Ascending aorta (tissue), 2 donors: Measurements from ENCODE around the gene F5. TPM values are rescaled to one million over a fixed set of nuclear protein-coding genes. Genes with fewer than 3 reads are reported as not detected.
"Not testable (repeated sequence)": the region's sequence is repeated elsewhere in the genome, so short reads cannot be mapped to it uniquely, and the experiment has no call there.

Experiments used
- DNase-seq, 2 donors: peaks; one replicate each; pipeline ENCODE4 v3.0.0-alpha.2; 2019; ENCODE audit warnings: low spot score in 2 of 2
- H3K27ac ChIP-seq, 2 donors: fragments of 200-600 bp; sonication (generic); one replicate each; pipeline ENCODE4 v1.5.1; 2016 to 2017; ENCODE audit warnings: mild to moderate bottlenecking in 1 of 2
- H3K27me3 ChIP-seq: fragments of 200-600 bp; sonication (generic); one replicate; pipeline ENCODE4 v1.5.1; 2017
- H3K36me3 ChIP-seq, 2 donors: fragments of 200-600 bp; sonication (generic); one replicate each; pipeline ENCODE4 v1.5.1; 2016
- H3K4me1 ChIP-seq, 2 donors: fragments of 200-600 bp; sonication (generic); one replicate each; pipeline ENCODE4 v1.5.1; 2016 to 2017; ENCODE audit warnings: mild to moderate bottlenecking in 1 of 2
- H3K4me3 ChIP-seq, 2 donors: fragments of 200-600 bp; sonication (generic); one replicate each; pipeline ENCODE4 v1.5.1; 2016 to 2017; ENCODE audit warnings: mild to moderate bottlenecking in 1 of 2
- H3K9me3 ChIP-seq, 2 donors: fragments of 200-600 bp; sonication (generic); one replicate each; pipeline ENCODE4 v1.5.1; 2016
- CTCF ChIP-seq, 3 experiments: fragments of 200-600 bp in 2 of 3; fragments of 450-650 bp in 1 of 3; sonication (generic) in 2 of 3; IDR thresholded peaks; one replicate each; pipeline ENCODE4 v1.5.1; 2016 to 2019; ENCODE audit warnings: antibody characterized with exemption in 3 of 3, mild to moderate bottlenecking in 1 of 3, moderate library complexity in 1 of 3
- intact Hi-C: fragments of 100-400 bp; cut with DNase I; formaldehyde crosslinking; loops from one replicate; pipeline ENCODE4 v1.15.1; 2023
- total RNA-seq: library from RNA; depleted of rRNA; stranded (reverse); fragments of >200 nt; gene quantifications from one replicate; pipeline ENCODE4 v1.1.0, GENCODE V29; 2016

Gene F5
- total RNA-seq, 1 donor from 2014 or later = not detected

GRCh38 chr1:169538998-169539871, 47.0 kb downstream of the F5 start:
- Histone ChIP-seq H3K27ac (no peak overlapping the region), H3K4me3 (no peak overlapping the region), H3K27me3 (no peaks in the 10 kb centered on the region), H3K4me1 (no peaks in the 10 kb centered on the region), H3K36me3 (no peaks in the 10 kb centered on the region), H3K9me3 (no peaks in the 10 kb centered on the region)
- DNase-seq = no peak
- intact Hi-C loops = no loop called here
- TF ChIP-seq CTCF (IDR thresholded peaks at IDR 0.05) = no peak

- Histone ChIP-seq H3K36me3 (no peaks in the 10 kb centered on the region), H3K4me3 (no peak overlapping the region), H3K27me3 (no peaks in the 10 kb centered on the region), H3K27ac (no peak overlapping the region), H3K9me3 (no peaks in the 10 kb centered on the region), H3K4me1 (no peaks in the 10 kb centered on the region)
- no peak for TF ChIP-seq CTCF (IDR thresholded peaks at IDR 0.05)
- DNase-seq = no peak
- intact Hi-C loops = no loop called here
Measured at GRCh38 chr1:169534653-169535052, 51.6 kb downstream of the F5 start.

- intact Hi-C loops, H3K36me3 ChIP-seq, H3K4me1 ChIP-seq, H3K27ac ChIP-seq, H3K9me3 ChIP-seq, H3K27me3 ChIP-seq, DNase-seq, H3K4me3 ChIP-seq: not testable (repeated sequence)
Measured at GRCh38 chr1:169533528-169534190, 52.6 kb downstream of the F5 start.

GRCh38 chr1:169530448-169530847, 55.8 kb downstream of the F5 start:
- no peak overlapping the region for H3K27ac ChIP-seq
- no peaks in the 10 kb centered on the region for H3K4me1 ChIP-seq
- H3K9me3 ChIP-seq = no peaks in the 10 kb centered on the region
- H3K27me3 ChIP-seq = no peaks in the 10 kb centered on the region
- no peak for TF ChIP-seq CTCF (IDR thresholded peaks at IDR 0.05)
- intact Hi-C loops = no loop called here
- no peaks in the 10 kb centered on the region for H3K36me3 ChIP-seq
- DNase-seq = no peak
- no peak overlapping the region for H3K4me3 ChIP-seq

- Histone ChIP-seq H3K4me1 (no peaks in the 10 kb centered on the region), H3K9me3 (no peaks in the 10 kb centered on the region), H3K4me3 (no peak overlapping the region), H3K36me3 (no peaks in the 10 kb centered on the region), H3K27me3 (no peaks in the 10 kb centered on the region), H3K27ac (no peak overlapping the region)
- DNase-seq = no peak
- no peak for TF ChIP-seq CTCF (IDR thresholded peaks at IDR 0.05)
- intact Hi-C loops = no loop called here
Measured at GRCh38 chr1:169529068-169529642, 57.1 kb downstream of the F5 start.
